ENCODE measurements around the gene ZNF681.

DNA sequence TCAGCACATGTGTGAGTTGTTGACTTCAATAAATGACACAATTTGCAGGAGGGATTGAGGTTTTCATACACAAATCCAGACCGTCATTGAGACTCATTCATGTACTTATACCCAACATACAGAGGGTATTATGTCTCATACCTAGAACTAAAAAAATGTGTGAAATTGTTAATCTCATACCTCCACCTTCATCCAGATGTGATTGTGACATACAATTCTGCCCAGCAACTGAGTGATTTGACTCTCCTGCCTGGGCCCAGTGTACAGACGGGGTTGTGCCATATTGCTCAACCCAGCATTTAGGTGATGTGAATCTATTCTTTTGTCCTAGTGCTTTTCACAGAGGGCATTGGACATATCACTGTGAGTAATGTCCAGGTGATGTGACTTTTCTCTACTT, 12.6 kb upstream of the ZNF681 start:
- no peak for TF ChIP-seq POLR2A (IDR thresholded peaks at IDR 0.05; ENCODE audit: low read depth)
- TF ChIP-seq, protein P1, sequence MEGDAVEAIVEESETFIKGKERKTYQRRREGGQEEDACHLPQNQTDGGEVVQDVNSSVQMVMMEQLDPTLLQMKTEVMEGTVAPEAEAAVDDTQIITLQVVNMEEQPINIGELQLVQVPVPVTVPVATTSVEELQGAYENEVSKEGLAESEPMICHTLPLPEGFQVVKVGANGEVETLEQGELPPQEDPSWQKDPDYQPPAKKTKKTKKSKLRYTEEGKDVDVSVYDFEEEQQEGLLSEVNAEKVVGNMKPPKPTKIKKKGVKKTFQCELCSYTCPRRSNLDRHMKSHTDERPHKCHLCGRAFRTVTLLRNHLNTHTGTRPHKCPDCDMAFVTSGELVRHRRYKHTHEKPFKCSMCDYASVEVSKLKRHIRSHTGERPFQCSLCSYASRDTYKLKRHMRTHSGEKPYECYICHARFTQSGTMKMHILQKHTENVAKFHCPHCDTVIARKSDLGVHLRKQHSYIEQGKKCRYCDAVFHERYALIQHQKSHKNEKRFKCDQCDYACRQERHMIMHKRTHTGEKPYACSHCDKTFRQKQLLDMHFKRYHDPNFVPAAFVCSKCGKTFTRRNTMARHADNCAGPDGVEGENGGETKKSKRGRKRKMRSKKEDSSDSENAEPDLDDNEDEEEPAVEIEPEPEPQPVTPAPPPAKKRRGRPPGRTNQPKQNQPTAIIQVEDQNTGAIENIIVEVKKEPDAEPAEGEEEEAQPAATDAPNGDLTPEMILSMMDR (IDR thresholded peaks at IDR 0.05): no peak
- no peak for TF ChIP-seq POLR2AphosphoS5 (IDR thresholded peaks at IDR 0.05)
- no peak for TF ChIP-seq EP300 (IDR thresholded peaks at IDR 0.05)
